Lung microvascular endothelial cell (primary cell): Measurements from ENCODE around the gene ARID1B. TPM values are rescaled to one million over a fixed set of nuclear protein-coding genes. Genes with fewer than 3 reads are reported as not detected.

Experiments
- DNase-seq, 2 donors: peaks; one replicate each; pipeline versions ENCODE4 v3.0.0 to v3.0.0-alpha.2; 2010; ENCODE audit warnings: low read depth in 2 of 2
- total RNA-seq: library from RNA; depleted of rRNA; stranded (reverse); fragments of >200 nt; gene quantifications from 2 replicates; pipeline ENCODE4 v1.2.1, GENCODE V29; 2014

ARID1B gene
- total RNA-seq, 1 donor from 2014 or later, result 33.1 TPM

DNA sequence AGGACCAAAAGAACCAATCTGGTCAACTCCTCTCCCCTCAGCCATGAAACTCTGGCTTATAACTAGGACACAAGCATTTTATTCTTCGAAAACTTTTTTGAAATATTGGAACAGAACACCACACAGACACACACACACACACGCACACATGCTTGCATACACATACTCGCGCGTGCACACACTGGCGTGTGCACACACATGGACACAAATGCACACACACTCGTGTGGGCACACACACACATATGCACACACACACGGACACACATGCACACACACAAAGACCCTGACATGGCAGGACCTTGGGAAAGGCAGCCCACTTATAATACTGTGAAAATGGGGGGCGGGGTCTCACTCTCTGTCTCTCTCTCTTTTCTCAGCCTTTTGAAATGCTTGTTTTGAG lies 482.3 kb downstream of the ARID1B start:
- DNase-seq, result no peak
